Activated T-cell treated with anti-CD3 and anti-CD28 coated beads, Interleukin-2, amount 50 U/mL, for 48 hours (primary cell): ENCODE results near the gene FZD7.
A peak's percentile ranks its signal among the peaks of the same experiment; 100 is the strongest.

ENCODE experiments used
- DNase-seq, 2 experiments: peaks; one replicate each; pipeline ENCODE4 v3.0.0-alpha.2; 2020

FZD7 gene

GRCh38 chr2:202033317-202034248, at the start of gene FZD7:
FZD7 (plus strand) TSS chr2:202033855; CDS start chr2:202034648, 793 bp downstream.
- peak; percentile 85 to 87 for DNase-seq

- no peak for DNase-seq
Measured at GRCh38 chr2:201984333-201984732, 49.3 kb upstream of the FZD7 start.

- peak in 1 of 2 experiments; percentile 20 for DNase-seq
Measured at GRCh38 chr2:201984800-201985525, 48.7 kb upstream of the FZD7 start.

- no peak for DNase-seq
Measured at GRCh38 chr2:201985728-201986462, 47.8 kb upstream of the FZD7 start.

- no peak for DNase-seq
Measured at GRCh38 chr2:201986463-201986735, 47.3 kb upstream of the FZD7 start.

GRCh38 chr2:201987426-201987825, 46.2 kb upstream of the FZD7 start:
- DNase-seq: no peak

GRCh38 chr2:201990069-201990468, 43.6 kb upstream of the FZD7 start:
- DNase-seq: no peak

GRCh38 chr2:201992960-201993359, 40.7 kb upstream of the FZD7 start:
- DNase-seq: no peak

GRCh38 chr2:201994973-201995638, 38.5 kb upstream of the FZD7 start:
- no peak for DNase-seq

GRCh38 chr2:201996006-201996405, 37.6 kb upstream of the FZD7 start:
- DNase-seq: no peak

- no peak for DNase-seq
Measured at GRCh38 chr2:201996679-201997314, 36.9 kb upstream of the FZD7 start.

GRCh38 chr2:201999279-201999678, 34.4 kb upstream of the FZD7 start:
- DNase-seq: no peak

GRCh38 chr2:202001826-202002225, 31.8 kb upstream of the FZD7 start:
- no peak for DNase-seq

GRCh38 chr2:202002381-202002780, 31.3 kb upstream of the FZD7 start:
- DNase-seq: no peak

- DNase-seq: no peak
Measured at GRCh38 chr2:202005272-202005887, 28.3 kb upstream of the FZD7 start.

- no peak for DNase-seq
Measured at GRCh38 chr2:202006301-202006700, 27.4 kb upstream of the FZD7 start.

GRCh38 chr2:202007015-202007982, 26.4 kb upstream of the FZD7 start:
- DNase-seq: no peak

GRCh38 chr2:202007983-202008354, 25.7 kb upstream of the FZD7 start:
- no peak for DNase-seq

GRCh38 chr2:202009019-202009481, 24.6 kb upstream of the FZD7 start:
- DNase-seq: no peak

- DNase-seq: no peak
Measured at GRCh38 chr2:202009581-202009980, 24.1 kb upstream of the FZD7 start.

- no peak for DNase-seq
Measured at GRCh38 chr2:202014318-202014717, 19.3 kb upstream of the FZD7 start.
